ENCODE data around the gene PALS1.

The PALS1 gene

DNA sequence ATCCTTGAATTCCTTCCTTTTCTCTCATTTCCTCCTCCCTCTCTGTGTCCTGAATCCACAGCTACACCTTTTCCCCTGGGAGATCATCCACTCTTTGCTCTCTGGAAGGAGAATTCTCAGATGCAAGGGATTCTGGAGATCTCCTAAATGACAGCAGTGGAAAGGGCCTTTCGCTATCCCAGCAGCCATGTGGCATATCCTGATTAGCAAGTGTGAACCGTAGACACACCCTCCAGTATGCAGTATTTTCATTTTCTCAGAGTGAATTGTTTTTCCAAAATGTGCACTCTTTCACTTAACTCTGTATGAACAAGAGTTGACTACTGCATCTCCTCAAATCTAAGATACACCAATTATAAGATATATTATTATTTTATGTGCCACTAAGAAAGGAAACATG is 46.0 kb upstream of the PALS1 start:
- no peaks in the 10 kb centered on the region for H3K27me3 ChIP-seq (ENCODE audit: low read length)
- H3K4me2 ChIP-seq (ENCODE audit: low read depth, low read length, poor library complexity, severe bottlenecking) = no peak overlapping the region
- H3K27ac ChIP-seq (ENCODE audit: low read depth, low read length) = no peak overlapping the region
- no peak overlapping the region for H3K4me3 ChIP-seq (ENCODE audit: insufficient read depth, low read length, poor library complexity, severe bottlenecking)
- no peak overlapping the region for H3K9ac ChIP-seq (ENCODE audit: low read length)
- TF ChIP-seq, protein P1, sequence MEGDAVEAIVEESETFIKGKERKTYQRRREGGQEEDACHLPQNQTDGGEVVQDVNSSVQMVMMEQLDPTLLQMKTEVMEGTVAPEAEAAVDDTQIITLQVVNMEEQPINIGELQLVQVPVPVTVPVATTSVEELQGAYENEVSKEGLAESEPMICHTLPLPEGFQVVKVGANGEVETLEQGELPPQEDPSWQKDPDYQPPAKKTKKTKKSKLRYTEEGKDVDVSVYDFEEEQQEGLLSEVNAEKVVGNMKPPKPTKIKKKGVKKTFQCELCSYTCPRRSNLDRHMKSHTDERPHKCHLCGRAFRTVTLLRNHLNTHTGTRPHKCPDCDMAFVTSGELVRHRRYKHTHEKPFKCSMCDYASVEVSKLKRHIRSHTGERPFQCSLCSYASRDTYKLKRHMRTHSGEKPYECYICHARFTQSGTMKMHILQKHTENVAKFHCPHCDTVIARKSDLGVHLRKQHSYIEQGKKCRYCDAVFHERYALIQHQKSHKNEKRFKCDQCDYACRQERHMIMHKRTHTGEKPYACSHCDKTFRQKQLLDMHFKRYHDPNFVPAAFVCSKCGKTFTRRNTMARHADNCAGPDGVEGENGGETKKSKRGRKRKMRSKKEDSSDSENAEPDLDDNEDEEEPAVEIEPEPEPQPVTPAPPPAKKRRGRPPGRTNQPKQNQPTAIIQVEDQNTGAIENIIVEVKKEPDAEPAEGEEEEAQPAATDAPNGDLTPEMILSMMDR (IDR thresholded peaks at IDR 0.05; ENCODE audit: insufficient read depth, low read length, poor library complexity, severe bottlenecking) = no peak
- TF ChIP-seq EZH2phosphoT487 (conservative IDR thresholded peaks at IDR 0.05; ENCODE audit: low read length) = no peak
- H3K9me3 ChIP-seq (ENCODE audit: insufficient read depth, low read length) = no peaks in the 10 kb centered on the region
- no peak overlapping the region for H2AFZ ChIP-seq (ENCODE audit: low read depth, low read length, severe bottlenecking)
- H3K79me2 ChIP-seq (ENCODE audit: insufficient read depth, low read length) = no peaks in the 10 kb centered on the region
- H4K20me1 ChIP-seq (ENCODE audit: low read depth, low read length) = no peaks in the 10 kb centered on the region
- H3K9me2 ChIP-seq (replicated peaks; ENCODE audit: insufficient read depth, low read length) = no peaks in the 10 kb centered on the region
- H3K36me3 ChIP-seq (ENCODE audit: low read length) = no peaks in the 10 kb centered on the region
- no peaks in the 10 kb centered on the region for H3F3A ChIP-seq (ENCODE audit: insufficient read depth)

DNA sequence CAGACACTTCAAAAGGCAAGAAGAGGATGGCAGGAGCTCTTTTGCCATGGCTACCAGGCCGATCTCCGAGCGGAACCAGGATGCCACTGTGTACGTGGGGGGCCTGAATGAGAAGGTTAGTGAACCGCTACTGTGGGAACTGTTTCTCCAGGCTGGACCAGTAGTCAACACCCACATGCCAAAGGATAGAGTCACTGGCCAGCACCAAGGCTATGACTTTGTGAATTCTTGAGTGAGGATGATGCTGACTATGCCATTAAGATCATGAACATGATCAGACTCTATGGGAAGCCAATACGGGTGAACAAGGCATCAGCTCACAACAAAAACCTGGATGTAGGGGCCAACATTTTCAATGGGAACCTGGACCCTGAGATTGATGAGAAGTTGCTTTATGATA is 42.2 kb upstream of the PALS1 start:
- no peak overlapping the region for H3K4me2 ChIP-seq (ENCODE audit: low read depth, low read length, poor library complexity, severe bottlenecking)
- no peaks in the 10 kb centered on the region for H3K79me2 ChIP-seq (ENCODE audit: insufficient read depth, low read length)
- H2AFZ ChIP-seq (ENCODE audit: low read depth, low read length, severe bottlenecking) = no peak overlapping the region
- no peak overlapping the region for H3K4me3 ChIP-seq (ENCODE audit: insufficient read depth, low read length, poor library complexity, severe bottlenecking)
- no peaks in the 10 kb centered on the region for H3K9me2 ChIP-seq (replicated peaks; ENCODE audit: insufficient read depth, low read length)
- no peak for TF ChIP-seq EZH2phosphoT487 (conservative IDR thresholded peaks at IDR 0.05; ENCODE audit: low read length)
- TF ChIP-seq, protein P1 (IDR thresholded peaks at IDR 0.05; ENCODE audit: insufficient read depth, low read length, poor library complexity, severe bottlenecking) = no peak
- H3F3A ChIP-seq (ENCODE audit: insufficient read depth) = no peaks in the 10 kb centered on the region
- H3K36me3 ChIP-seq (ENCODE audit: low read length) = no peaks in the 10 kb centered on the region
- H3K27ac ChIP-seq (ENCODE audit: low read depth, low read length) = no peak overlapping the region
- H3K27me3 ChIP-seq (ENCODE audit: low read length) = no peaks in the 10 kb centered on the region
- H4K20me1 ChIP-seq (ENCODE audit: low read depth, low read length) = no peaks in the 10 kb centered on the region
- H3K9me3 ChIP-seq (ENCODE audit: insufficient read depth, low read length) = no peaks in the 10 kb centered on the region
- H3K9ac ChIP-seq (ENCODE audit: low read length) = no peak overlapping the region

DNA sequence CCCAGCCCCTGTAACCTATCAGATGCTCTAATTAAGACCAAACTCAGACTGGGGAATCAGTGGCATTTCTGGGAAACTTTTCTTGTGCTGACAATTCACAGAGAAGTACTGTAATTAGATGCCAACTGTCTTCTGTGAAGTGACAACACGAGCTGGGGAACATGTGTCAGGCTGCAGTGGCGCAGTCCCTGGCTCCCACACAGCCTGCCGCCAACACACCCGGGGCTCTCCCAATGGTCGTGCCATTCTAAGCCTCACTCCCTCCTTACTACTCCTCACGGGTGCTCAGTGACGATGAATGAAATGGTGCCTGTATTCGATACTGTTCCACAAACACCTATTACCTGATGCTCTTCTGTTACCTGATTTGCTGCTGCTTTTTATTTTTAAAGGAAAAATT is 33.4 kb upstream of the PALS1 start:
- H4K20me1 ChIP-seq (ENCODE audit: low read depth, low read length) = no peaks in the 10 kb centered on the region
- TF ChIP-seq EZH2phosphoT487 (conservative IDR thresholded peaks at IDR 0.05; ENCODE audit: low read length) = no peak
- TF ChIP-seq, protein P1 (IDR thresholded peaks at IDR 0.05; ENCODE audit: insufficient read depth, low read length, poor library complexity, severe bottlenecking) = no peak
- no peaks in the 10 kb centered on the region for H3K36me3 ChIP-seq (ENCODE audit: low read length)
- H3F3A ChIP-seq (ENCODE audit: insufficient read depth) = no peaks in the 10 kb centered on the region
- no peaks in the 10 kb centered on the region for H3K79me2 ChIP-seq (ENCODE audit: insufficient read depth, low read length)
- no peaks in the 10 kb centered on the region for H3K9me2 ChIP-seq (replicated peaks; ENCODE audit: insufficient read depth, low read length)
- H3K27me3 ChIP-seq (ENCODE audit: low read length) = no peaks in the 10 kb centered on the region
- no peak overlapping the region for H3K4me3 ChIP-seq (ENCODE audit: insufficient read depth, low read length, poor library complexity, severe bottlenecking)
- H3K27ac ChIP-seq (ENCODE audit: low read depth, low read length) = no peak overlapping the region
- H3K9me3 ChIP-seq (ENCODE audit: insufficient read depth, low read length) = no peaks in the 10 kb centered on the region
- no peak overlapping the region for H3K4me2 ChIP-seq (ENCODE audit: low read depth, low read length, poor library complexity, severe bottlenecking)
- H3K9ac ChIP-seq (ENCODE audit: low read length) = no peak overlapping the region
- H2AFZ ChIP-seq (ENCODE audit: low read depth, low read length, severe bottlenecking) = no peak overlapping the region

Data from SU-DHL-6 (cell line).